ENCODE data around the gene TRMT5. TPM values are rescaled to one million over a fixed set of nuclear protein-coding genes. Genes with fewer than 3 reads are reported as not detected.

The TRMT5 gene
- total and polyA plus RNA-seq, 2 of the 8 experiments (the other 6 are each of a cell fraction or from before 2014, with no cell fraction given): 4.3 to 24.2 TPM

DNA sequence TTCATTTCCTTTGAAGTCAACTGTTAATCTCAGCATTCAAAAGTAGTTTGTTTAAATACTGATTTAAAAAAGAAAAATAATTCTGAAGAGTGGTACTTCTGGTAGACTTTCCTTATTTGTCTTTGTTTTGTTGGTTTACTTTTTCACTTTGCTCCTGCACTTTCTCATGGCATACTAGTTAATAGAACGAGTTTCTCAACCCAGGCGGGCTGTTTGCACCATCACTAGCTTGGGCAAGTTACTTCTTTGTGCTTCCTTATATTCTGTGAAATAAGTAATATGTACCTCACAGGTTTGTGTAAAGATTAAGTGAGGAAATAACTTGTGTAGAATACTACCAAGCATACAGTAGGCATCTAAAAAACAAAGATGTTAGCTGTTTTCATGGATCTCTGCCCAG is 45.6 kb upstream of the TRMT5 start (continued):
- TF ChIP-seq RBBP5 (IDR thresholded peaks at IDR 0.05; ENCODE audit: borderline replicate concordance, low read depth, low read length) (no peak), MAFK (IDR thresholded peaks at IDR 0.05; ENCODE audit: low read depth, low read length) (no peak), CHD2 (IDR thresholded peaks at IDR 0.05; ENCODE audit: low read length) (no peak), SUZ12 (IDR thresholded peaks at IDR 0.05; ENCODE audit: low read length) (no peak)
